Activated T-cell treated with anti-CD3 and anti-CD28 coated beads, Interleukin-2, amount 50 U/mL, for 24 hours (primary cell): ENCODE data around the gene SGK2.
"Not testable (repeated sequence)": the region's sequence is repeated elsewhere in the genome, so short reads cannot be mapped to it uniquely, and the experiment has no call there.

ENCODE experiments used
- DNase-seq: peaks from one replicate; pipeline ENCODE4 v3.0.0-alpha.2; 2020
- H3K27ac Mint-ChIP-seq: 2 replicates; pipeline ENCODE4 v1.8.0; 2020; ENCODE audit warnings: mild to moderate bottlenecking, mixed read lengths
- H3K27me3 Mint-ChIP-seq: 2 replicates; pipeline ENCODE4 v1.8.0; 2020; ENCODE audit warnings: mixed read lengths
- H3K36me3 Mint-ChIP-seq: 2 replicates; pipeline ENCODE4 v1.8.0; 2020; ENCODE audit warnings: low read depth, mixed read lengths
- H3K4me1 Mint-ChIP-seq: 2 replicates; pipeline ENCODE4 v1.8.0; 2020; ENCODE audit warnings: low read depth, mixed read lengths
- H3K4me3 Mint-ChIP-seq: 2 replicates; pipeline ENCODE4 v1.8.0; 2020; ENCODE audit warnings: mild to moderate bottlenecking, moderate library complexity, mixed read lengths
- H3K9me3 Mint-ChIP-seq: 2 replicates; pipeline ENCODE4 v1.8.0; 2020; ENCODE audit warnings: mixed read lengths

The SGK2 gene

DNA sequence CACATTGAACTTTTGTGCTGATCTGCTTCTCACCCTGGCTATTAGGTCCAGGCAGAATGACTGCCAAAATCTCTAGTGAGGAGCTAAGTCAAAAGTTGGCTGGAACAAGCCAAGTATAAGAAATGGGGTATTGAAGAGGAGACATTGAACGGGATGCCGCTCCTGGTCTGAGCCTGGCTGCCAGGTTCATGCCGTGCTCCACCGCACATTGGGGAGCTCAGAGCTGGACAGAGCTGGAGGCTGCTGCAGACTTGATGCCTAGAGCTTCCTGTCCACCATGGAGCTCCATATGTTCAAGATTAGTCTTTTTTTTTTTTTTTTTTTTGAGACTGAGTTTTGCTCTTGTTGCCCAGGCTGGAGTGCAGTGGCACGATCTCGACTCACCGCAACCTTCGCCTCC lies 27.8 kb downstream of the SGK2 start:
- Mint-ChIP-seq H3K4me3 (no peak overlapping the region), H3K27me3 (no peaks in the 10 kb centered on the region), H3K4me1 (peaks cover 14% of the 10 kb centered on the region), H3K36me3 (peaks cover 4% of the 10 kb centered on the region), H3K9me3 (no peaks in the 10 kb centered on the region), H3K27ac (no peak overlapping the region)
- no peak for DNase-seq

DNA sequence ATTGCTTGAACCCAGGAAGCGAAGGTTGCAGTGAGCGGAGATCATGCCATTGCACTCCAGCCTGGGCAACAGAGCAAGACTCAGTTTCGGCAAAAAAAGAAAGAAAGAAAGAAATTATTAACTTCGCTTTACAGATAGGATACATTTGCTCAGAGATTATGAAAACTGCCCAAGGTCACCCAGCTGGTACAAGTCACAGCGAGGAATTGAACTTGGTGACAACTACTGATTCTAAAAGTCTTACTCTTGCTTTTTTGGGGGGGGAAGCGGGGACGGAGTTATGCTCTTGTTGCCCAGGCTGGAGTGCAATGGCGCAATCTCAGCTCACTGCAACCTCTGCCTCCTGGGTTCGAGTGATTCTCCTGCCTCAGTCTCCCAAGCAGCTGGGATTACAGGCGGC lies 29.7 kb downstream of the SGK2 start:
- not testable (repeated sequence) for H3K36me3 Mint-ChIP-seq, H3K4me3 Mint-ChIP-seq, H3K27me3 Mint-ChIP-seq, DNase-seq, H3K27ac Mint-ChIP-seq, H3K9me3 Mint-ChIP-seq
- H3K4me1 Mint-ChIP-seq, result peaks cover 16% of the 10 kb centered on the region

DNA sequence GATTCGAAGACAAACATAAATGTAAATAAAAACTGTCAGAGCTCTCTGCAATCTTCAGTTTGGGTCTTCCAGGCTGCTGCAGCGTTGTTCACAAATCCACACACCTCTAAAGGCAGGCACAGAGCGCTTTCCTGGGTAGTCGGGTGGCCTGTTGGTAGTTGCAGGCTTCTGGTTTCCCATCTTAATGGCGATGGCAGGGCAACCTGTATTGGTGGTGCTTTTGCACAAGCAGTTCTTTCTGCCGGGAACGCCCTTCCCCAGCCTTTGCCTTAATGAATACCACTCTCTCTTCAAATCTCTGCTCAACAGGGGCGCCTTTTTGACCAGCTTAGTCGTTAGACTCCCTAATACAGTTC lies 31.2 kb downstream of the SGK2 start:
- no peak for DNase-seq
- Mint-ChIP-seq H3K27me3 (no peaks in the 10 kb centered on the region), H3K4me1 (peaks cover 16% of the 10 kb centered on the region), H3K27ac (peak overlapping the region; percentile 98), H3K4me3 (peak overlapping the region; percentile 92), H3K36me3 (peaks cover 13% of the 10 kb centered on the region), H3K9me3 (no peaks in the 10 kb centered on the region)

DNA sequence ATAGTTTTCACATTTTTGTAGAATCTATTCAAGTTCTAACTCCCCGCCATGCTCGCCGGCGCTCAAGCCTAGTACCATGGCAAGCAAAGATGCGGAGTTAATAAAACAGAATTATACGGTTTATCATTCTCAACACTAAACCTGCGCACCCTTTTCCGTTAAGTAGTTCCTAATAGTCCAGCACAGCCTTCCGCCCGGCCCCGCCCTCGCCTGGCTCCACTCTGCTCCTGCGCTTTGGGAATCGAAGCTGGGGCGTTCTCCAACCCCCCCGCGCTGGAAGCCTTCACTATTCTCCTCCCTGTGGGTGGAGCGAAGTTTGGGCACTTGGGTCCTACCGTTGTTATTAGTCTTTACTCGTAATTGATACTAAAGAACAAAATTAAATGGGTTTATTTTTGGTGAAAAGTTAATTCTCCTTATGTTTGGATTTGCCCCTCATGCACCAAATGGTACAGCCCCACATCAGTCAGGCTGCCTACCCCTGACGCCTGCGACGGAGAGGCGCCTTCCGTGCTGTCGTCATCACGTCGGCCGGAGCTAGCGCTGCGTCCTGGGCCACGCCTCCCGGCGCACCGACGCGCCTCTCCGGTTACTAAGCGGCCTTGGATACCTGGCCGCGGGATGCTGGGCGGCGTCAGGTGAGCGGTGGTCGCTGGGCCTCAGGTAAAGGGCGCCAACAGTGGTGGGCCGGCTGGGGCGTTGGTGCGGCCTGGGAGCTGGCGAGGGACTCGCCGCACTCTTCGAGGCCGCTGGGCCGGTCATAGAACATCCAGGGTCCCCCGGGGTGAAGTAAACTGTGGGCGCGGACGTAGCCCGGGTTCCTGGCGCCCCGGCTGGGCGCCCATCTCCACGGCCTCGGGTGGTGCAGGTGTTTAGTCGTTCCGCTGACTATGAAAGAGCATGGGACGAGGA lies 31.8 kb downstream of the SGK2 start, which contains the start of gene IFT52:
TSS of gene IFT52 (plus strand) at position 546 of the 912 bp plus-strand sequence. CDS start 3,762 bp downstream, outside the sequence.
- H3K9me3 Mint-ChIP-seq, result no peaks in the 10 kb centered on the region
- H3K27me3 Mint-ChIP-seq, result no peaks in the 10 kb centered on the region
- peak; percentile 91 for DNase-seq
- peak within 1 kb of the TSS; percentile 92 for H3K4me3 Mint-ChIP-seq
- peak within 1 kb of the TSS; percentile 98 for H3K27ac Mint-ChIP-seq
- H3K4me1 Mint-ChIP-seq, result peaks cover 16% of the 10 kb centered on the region
- H3K36me3 Mint-ChIP-seq, result peaks cover 15% of the 10 kb centered on the region

DNA sequence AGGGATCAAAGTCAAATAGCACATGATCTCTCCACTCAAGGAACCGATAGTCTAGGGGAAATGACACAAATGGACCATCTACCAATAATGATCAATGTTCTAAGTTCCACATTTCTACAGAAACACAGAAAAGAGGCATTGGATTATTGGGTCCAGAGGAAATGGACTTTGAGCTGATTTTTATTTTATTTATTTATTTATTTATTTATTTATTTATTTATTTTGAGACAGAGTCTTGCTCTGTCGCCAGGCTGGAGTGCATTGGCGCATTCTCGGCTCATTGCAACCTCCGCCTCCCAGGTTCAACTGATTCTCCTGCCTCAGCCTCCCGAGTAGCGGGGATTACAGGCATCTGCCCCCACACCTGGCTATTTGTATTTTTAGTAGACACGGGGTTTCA lies 43.1 kb downstream of the SGK2 start:
- not testable (repeated sequence) for H3K27ac Mint-ChIP-seq, H3K27me3 Mint-ChIP-seq, DNase-seq, H3K9me3 Mint-ChIP-seq, H3K4me3 Mint-ChIP-seq, H3K4me1 Mint-ChIP-seq
- peaks cover 65% of the 10 kb centered on the region for H3K36me3 Mint-ChIP-seq

DNA sequence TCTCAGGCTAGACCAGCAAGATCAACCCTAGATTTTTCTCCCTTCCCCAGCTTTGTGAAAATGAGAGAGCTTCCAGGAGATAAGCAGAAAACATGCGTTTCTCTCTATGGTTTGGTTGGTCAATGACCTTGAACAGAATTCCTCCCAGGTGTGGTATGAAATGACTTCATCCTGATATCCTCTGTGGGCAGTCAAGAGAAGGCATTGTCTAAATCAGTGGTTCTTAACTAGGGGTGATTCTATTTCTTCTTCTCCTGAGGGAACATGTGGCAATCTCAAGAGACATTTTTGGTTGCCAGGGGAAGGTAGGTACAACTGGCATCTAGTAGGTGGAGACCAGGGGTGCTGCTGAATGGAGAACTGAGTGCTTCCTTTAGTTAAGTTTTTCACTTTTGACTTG lies 44.3 kb downstream of the SGK2 start:
- Mint-ChIP-seq H3K4me1 (peaks cover 1% of the 10 kb centered on the region), H3K27me3 (no peaks in the 10 kb centered on the region), H3K4me3 (no peak overlapping the region)

DNA sequence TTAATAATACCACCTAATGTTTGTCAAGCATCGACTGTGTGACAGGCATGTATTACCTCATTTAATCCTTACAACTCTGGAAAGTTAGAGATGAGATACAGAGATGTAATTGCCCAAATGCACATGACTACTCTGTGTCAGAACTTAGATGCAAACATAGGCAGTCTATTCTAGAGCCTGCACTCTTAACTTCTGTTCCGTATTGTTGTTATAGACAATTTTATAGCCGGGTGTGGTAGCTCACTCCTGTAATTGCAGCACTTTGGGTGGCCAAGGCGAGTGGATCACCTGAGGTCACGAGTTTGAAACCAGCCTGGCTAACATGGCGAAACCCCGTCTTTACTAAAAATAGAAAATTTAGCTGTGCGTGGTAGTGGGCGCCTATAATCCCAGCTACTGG lies 46.9 kb downstream of the SGK2 start:
- no peak overlapping the region for H3K4me3 Mint-ChIP-seq
- DNase-seq, result no peak
- H3K27ac Mint-ChIP-seq, result no peak overlapping the region
- H3K27me3 Mint-ChIP-seq, result no peaks in the 10 kb centered on the region
- peaks cover 40% of the 10 kb centered on the region for H3K36me3 Mint-ChIP-seq
- H3K4me1 Mint-ChIP-seq, result peaks cover 1% of the 10 kb centered on the region
- no peaks in the 10 kb centered on the region for H3K9me3 Mint-ChIP-seq

More for the DNA sequence above, 44.3 kb downstream of the SGK2 start:
- Mint-ChIP-seq H3K36me3 (peaks cover 56% of the 10 kb centered on the region), H3K9me3 (no peaks in the 10 kb centered on the region), H3K27ac (no peak overlapping the region)
- DNase-seq, result no peak

DNA sequence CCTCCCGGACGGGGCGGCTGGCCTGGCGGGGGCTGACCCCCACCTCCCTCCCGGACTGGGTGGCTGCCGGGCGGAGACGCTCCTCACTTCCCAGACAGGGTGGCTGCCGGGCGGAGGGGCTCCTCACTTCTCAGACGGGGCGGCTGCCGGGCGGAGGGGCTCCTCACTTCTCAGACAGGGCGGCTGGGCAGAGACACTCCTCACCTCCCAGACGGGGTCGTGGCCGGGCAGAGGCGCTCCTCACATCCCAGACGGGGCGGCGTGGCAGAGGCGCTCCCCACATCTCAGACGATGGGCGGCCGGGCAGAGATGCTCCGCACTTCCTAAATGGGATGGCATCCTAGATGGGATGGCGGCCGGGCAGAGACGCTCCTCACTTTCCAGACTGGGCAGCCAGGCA lies 48.5 kb downstream of the SGK2 start:
- H3K9me3 Mint-ChIP-seq, H3K27ac Mint-ChIP-seq, H3K4me1 Mint-ChIP-seq, DNase-seq, H3K27me3 Mint-ChIP-seq, H3K4me3 Mint-ChIP-seq: not testable (repeated sequence)
- H3K36me3 Mint-ChIP-seq, result peaks cover 39% of the 10 kb centered on the region

DNA sequence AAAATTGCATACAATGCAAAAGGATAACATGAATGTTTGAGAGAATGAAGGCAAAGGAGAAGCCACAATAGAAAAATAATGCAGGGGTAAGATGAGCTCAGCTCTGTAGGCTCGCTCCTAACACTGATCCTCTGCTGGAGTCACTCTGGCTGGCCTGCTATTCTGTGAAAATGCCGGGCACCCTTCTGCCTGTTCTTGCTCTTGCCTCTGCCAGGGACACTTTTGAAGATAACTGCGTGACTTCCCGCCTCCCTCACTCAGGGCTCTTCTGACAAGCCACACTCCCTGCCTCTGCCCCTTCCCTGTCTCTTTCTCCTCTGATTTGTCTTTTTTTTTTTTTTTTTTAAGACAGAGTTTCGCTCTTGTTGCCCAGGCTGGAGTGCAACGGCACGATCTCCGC lies 72.8 kb downstream of the SGK2 start:
- Mint-ChIP-seq H3K27ac (no peak overlapping the region), H3K27me3 (no peaks in the 10 kb centered on the region), H3K4me1 (no peaks in the 10 kb centered on the region), H3K36me3 (peaks cover 57% of the 10 kb centered on the region), H3K4me3 (no peak overlapping the region), H3K9me3 (no peaks in the 10 kb centered on the region)
- no peak for DNase-seq
